GM19239 (cell line): ENCODE measurements around the gene ZNF680.
"Not testable (repeated sequence)": the region's sequence is repeated elsewhere in the genome, so short reads cannot be mapped to it uniquely, and the experiment has no call there.

ENCODE experiments used
- DNase-seq: peaks from one replicate; pipeline ENCODE4 v3.0.0; 2011; ENCODE audit warnings: low spot score; ENCODE audit not compliant: insufficient read length
- FAIRE-seq: peaks from 2 replicates; lab custom pipeline; 2011; peaks lifted over from hg19 to GRCh38; lab: Jason Lieb, UNC

The ZNF680 gene

GRCh38 chr7:64562626-64563278 lies at the start of gene ZNF680:
ZNF680 (minus strand) TSS chr7:64563071; CDS start chr7:64562954, 117 bp downstream.
- peak; percentile 89 for FAIRE-seq
- peak; percentile 80 for DNase-seq

- FAIRE-seq (no peak), DNase-seq (no peak)
Measured at GRCh38 chr7:64612452-64612851, 49.6 kb upstream of the ZNF680 start.

- no peak for DNase-seq
- no peak for FAIRE-seq
Measured at GRCh38 chr7:64611717-64612116, 48.8 kb upstream of the ZNF680 start.

GRCh38 chr7:64610997-64611396 lies 48.1 kb upstream of the ZNF680 start:
- no peak for FAIRE-seq
- DNase-seq, result no peak

- DNase-seq (no peak), FAIRE-seq (no peak)
Measured at GRCh38 chr7:64608116-64608910, 45.4 kb upstream of the ZNF680 start.

- no peak for DNase-seq
- no peak for FAIRE-seq
Measured at GRCh38 chr7:64606385-64606784, 43.5 kb upstream of the ZNF680 start.

- no peak for DNase-seq
- no peak for FAIRE-seq
Measured at GRCh38 chr7:64603271-64603670, 40.4 kb upstream of the ZNF680 start.

- no peak for DNase-seq
- no peak for FAIRE-seq
Measured at GRCh38 chr7:64602518-64602917, 39.6 kb upstream of the ZNF680 start.

GRCh38 chr7:64602086-64602485 lies 39.2 kb upstream of the ZNF680 start:
- FAIRE-seq (no peak), DNase-seq (no peak)

GRCh38 chr7:64599359-64599758 lies 36.5 kb upstream of the ZNF680 start:
- no peak for DNase-seq
- no peak for FAIRE-seq

- DNase-seq, result no peak
- no peak for FAIRE-seq
Measured at GRCh38 chr7:64590971-64591370, 28.1 kb upstream of the ZNF680 start.

- no peak for FAIRE-seq
- DNase-seq, result no peak
Measured at GRCh38 chr7:64581926-64582894, 19.3 kb upstream of the ZNF680 start.

- FAIRE-seq, result no peak
Measured at GRCh38 chr7:64581391-64581790, 18.5 kb upstream of the ZNF680 start.

GRCh38 chr7:64574540-64575099 lies 11.7 kb upstream of the ZNF680 start:
- FAIRE-seq, result no peak
- DNase-seq, result no peak

More at GRCh38 chr7:64581391-64581790, 18.5 kb upstream of the ZNF680 start:
- DNase-seq, result no peak

- not testable (repeated sequence) for FAIRE-seq, DNase-seq
Measured at GRCh38 chr7:64570284-64570605, 7.4 kb upstream of the ZNF680 start.

- DNase-seq, FAIRE-seq: not testable (repeated sequence)
Measured at GRCh38 chr7:64569372-64570283, 6.8 kb upstream of the ZNF680 start.

- FAIRE-seq (no peak), DNase-seq (no peak)
Measured at GRCh38 chr7:64562256-64562625, 630 bp downstream of the ZNF680 start.

- DNase-seq (no peak), FAIRE-seq (no peak)
Measured at GRCh38 chr7:64559206-64559605, 3.7 kb downstream of the ZNF680 start.

- FAIRE-seq (no peak), DNase-seq (no peak)
Measured at GRCh38 chr7:64558781-64559180, 4.1 kb downstream of the ZNF680 start.
